Activated naive CD8-positive, alpha-beta T cell (primary cell): Measurements from ENCODE around the gene RGL3.
"Not testable (repeated sequence)": the region's sequence is repeated elsewhere in the genome, so short reads cannot be mapped to it uniquely, and the experiment has no call there.

Experiments
- H3K27ac Mint-ChIP-seq: one replicate; pipeline ENCODE4 v1.8.0; 2021; ENCODE audit warnings: mixed read lengths
- H3K27me3 Mint-ChIP-seq: one replicate; pipeline ENCODE4 v1.8.0; 2021; ENCODE audit warnings: mixed read lengths
- H3K36me3 Mint-ChIP-seq: one replicate; pipeline ENCODE4 v1.8.0; 2021; ENCODE audit warnings: mixed read lengths
- H3K4me1 Mint-ChIP-seq: one replicate; pipeline ENCODE4 v1.8.0; 2021; ENCODE audit warnings: low read depth, mixed read lengths
- H3K4me3 Mint-ChIP-seq: one replicate; pipeline ENCODE4 v1.8.0; 2021; ENCODE audit warnings: mild to moderate bottlenecking, mixed read lengths
- H3K9me3 Mint-ChIP-seq: one replicate; pipeline ENCODE4 v1.8.0; 2021; ENCODE audit warnings: low read depth, mixed read lengths

Gene RGL3

DNA sequence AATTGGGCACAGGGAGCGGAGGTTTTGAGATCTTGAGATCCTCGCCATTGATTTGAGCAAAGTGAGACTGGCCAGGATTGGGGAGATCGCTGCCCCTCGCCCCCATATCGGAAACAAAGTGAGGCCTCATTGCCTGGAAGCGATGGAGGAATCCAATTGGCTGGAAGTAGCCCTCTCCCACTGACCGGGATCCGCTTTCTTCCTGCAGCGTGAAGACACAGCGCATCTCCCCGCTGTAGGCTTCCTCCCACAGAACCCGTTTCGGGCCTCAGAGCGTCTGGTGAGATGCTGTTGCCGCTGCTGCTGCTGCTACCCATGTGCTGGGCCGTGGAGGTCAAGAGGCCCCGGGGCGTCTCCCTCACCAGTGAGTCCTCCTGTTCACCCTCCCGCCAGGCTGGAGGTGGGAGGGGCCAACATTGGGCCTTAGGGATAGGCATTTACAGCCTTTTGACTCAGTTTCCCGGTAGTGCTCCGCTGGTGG, 16.8 kb upstream of the RGL3 start:
- H3K36me3 Mint-ChIP-seq, result peaks cover 2% of the 10 kb centered on the region

DNA sequence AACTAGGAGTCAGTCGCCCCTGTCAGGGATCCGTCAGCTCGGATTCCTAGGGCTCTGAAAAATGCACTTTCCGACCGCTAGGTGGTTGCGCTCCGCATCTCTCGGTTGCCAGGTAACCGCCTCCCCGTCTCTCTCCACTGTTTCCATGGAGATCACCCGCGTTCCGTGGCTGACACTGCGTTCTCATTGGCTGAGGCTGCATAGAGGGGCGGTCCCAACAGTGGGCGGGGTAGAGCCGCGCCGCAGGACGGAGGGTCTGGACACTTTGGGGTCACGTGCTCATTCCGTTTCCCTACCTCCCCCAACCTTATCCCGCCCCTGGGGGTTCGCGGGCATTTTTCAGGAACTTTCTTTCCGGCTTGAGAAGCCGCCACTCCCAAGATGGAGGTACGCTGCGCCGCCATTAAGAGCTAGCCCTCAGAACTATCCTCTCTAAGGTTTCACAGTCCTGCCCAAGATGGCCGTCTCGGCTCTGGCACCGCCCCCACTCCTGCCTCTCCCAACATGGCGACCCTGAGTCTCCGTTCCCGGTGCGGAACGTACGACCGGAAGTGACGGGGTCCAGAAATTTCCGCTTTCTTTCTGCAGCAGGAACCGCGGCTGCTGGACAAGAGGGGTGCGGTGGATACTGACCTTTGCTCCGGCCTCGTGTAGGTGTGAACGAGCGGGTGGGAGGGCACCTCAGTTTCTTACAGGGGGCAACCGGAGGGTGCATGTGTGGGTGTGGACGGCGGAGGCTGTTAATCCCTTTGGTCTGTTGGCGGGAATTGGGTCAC, 16.1 kb upstream of the RGL3 start, which contains the start of the genes ODAD3 and PRKCSH:
ODAD3 (minus strand) TSS at position 65 of the 776 bp plus-strand sequence. CDS start 105 bp downstream, outside the sequence.
PRKCSH (plus strand) TSS at position 579 of the 776 bp plus-strand sequence. CDS start 483 bp downstream, outside the sequence.
- H3K36me3 Mint-ChIP-seq, result peaks cover 2% of the 10 kb centered on the region
- H3K4me3 Mint-ChIP-seq, result peak within 1 kb of the TSS; percentile 100
- peak within 1 kb of the TSS; percentile 97 for H3K27ac Mint-ChIP-seq
- peaks cover 2% of the 10 kb centered on the region for H3K27me3 Mint-ChIP-seq
- no peaks in the 10 kb centered on the region for H3K9me3 Mint-ChIP-seq
- peaks cover 21% of the 10 kb centered on the region for H3K4me1 Mint-ChIP-seq

More for the DNA sequence above, 16.8 kb upstream of the RGL3 start:
- Mint-ChIP-seq H3K4me3 (peak overlapping the region; percentile 100), H3K27me3 (no peaks in the 10 kb centered on the region), H3K27ac (peak overlapping the region; percentile 97), H3K9me3 (no peaks in the 10 kb centered on the region), H3K4me1 (peaks cover 23% of the 10 kb centered on the region)

DNA sequence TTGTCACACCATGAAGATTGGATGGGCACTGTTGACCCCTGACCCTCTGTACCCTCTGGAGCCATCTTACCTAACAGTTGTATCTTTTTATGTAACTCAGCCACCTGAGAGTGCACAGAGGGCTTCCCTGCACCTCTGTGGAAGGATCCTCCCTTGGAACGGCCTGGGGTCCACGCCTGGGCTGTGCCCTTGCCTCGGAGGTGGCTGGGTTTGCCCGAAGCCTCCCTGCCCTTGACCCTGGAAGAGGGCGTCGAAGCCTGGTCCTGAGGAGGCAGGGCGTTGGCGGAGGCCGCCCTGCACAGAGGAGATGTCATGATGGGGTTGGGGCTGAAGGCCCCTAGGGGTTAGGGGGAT, 15.6 kb upstream of the RGL3 start:
- H3K27me3 Mint-ChIP-seq, result peaks cover 2% of the 10 kb centered on the region
- H3K36me3 Mint-ChIP-seq, result peaks cover 2% of the 10 kb centered on the region
- peak overlapping the region; percentile 97 for H3K27ac Mint-ChIP-seq
- H3K4me1 Mint-ChIP-seq, result peaks cover 21% of the 10 kb centered on the region
- no peaks in the 10 kb centered on the region for H3K9me3 Mint-ChIP-seq
- peak overlapping the region; percentile 100 for H3K4me3 Mint-ChIP-seq

DNA sequence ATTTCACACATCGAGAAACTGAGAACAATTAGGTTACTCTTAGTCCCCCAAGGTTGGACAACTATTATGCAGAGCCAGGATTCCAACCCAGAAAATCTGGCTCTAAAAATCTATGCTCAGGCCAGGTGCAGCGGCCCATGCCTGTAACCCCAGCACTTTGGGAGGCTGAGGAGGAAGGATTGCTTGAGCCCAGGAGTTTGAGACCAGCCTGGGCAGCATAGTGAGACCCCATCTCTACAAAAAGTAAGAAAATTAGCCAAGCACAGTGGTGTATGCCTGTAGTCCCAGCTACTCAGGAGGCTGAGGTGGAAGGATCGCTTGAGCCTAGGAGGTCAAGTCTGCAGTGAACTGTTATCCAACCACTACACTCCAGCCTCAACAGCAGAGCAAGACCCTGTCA, 14.4 kb upstream of the RGL3 start:
- H3K4me1 Mint-ChIP-seq, result peaks cover 21% of the 10 kb centered on the region
- not testable (repeated sequence) for H3K4me3 Mint-ChIP-seq, H3K27ac Mint-ChIP-seq, H3K36me3 Mint-ChIP-seq, H3K27me3 Mint-ChIP-seq, H3K9me3 Mint-ChIP-seq

DNA sequence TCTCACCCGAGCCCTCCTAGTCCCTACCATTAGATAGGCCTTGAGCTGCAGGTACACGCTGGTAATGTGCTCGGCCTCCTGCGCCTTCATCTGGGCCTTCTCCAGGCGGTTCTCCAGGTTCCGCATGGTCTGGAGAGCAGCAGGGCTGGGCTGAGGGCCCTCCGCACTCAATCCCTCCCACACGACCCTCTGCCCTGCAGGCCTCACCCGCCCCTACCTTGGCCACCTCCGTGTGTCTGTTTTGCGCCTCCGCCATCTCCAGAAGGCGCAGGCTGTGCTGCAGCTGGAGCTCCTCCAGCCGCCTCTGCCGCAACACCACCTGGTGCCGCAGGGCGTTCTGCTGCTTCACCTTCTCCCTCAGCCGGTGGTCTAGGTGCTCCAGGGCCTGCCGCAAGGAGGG, 7.5 kb upstream of the RGL3 start:
- no peaks in the 10 kb centered on the region for H3K9me3 Mint-ChIP-seq
- H3K27ac Mint-ChIP-seq, result no peak overlapping the region
- H3K36me3 Mint-ChIP-seq, result no peaks in the 10 kb centered on the region
- peaks cover 18% of the 10 kb centered on the region for H3K4me1 Mint-ChIP-seq
- H3K4me3 Mint-ChIP-seq, result no peak overlapping the region
- peaks cover 10% of the 10 kb centered on the region for H3K27me3 Mint-ChIP-seq

DNA sequence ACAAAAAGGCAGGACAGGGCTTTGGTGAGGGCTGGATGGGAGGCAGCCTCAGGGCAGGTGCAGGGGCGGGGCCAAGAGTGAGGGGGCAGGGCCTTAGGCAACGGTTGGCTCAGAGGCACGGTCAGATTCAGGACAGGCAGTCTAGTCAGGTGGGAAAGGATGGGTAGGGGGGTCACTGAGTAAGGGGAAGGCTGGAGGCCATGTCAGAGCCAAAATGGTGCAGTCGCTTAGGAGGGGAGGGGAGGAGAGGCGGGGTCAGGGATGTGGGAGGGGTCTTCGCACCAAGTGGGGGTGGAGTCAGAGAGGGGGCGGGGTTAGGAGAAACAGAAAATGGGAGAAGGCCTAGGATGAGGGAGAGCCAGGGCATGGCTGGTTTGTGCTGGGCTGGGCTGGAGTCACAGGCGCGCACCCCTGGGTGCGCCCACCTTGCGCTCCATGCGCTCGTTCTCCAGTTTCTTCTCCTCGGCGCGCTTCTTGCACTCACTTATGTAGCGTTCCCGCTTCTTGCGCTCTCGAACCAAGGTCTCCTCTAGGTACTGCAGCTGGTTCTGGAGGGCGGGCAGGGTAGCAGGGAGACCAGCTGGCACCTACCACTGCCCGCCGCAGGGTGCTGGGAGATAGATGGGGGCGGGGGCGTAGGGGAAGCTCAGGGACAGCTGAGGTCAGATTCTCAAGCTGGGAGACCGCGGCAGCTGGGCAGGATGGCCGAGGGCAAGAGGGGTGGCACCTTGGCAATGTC, 6.8 kb upstream of the RGL3 start:
- Mint-ChIP-seq H3K27me3 (peaks cover 16% of the 10 kb centered on the region), H3K27ac (no peak overlapping the region), H3K9me3 (no peaks in the 10 kb centered on the region), H3K36me3 (no peaks in the 10 kb centered on the region), H3K4me1 (peaks cover 26% of the 10 kb centered on the region), H3K4me3 (no peak overlapping the region)

DNA sequence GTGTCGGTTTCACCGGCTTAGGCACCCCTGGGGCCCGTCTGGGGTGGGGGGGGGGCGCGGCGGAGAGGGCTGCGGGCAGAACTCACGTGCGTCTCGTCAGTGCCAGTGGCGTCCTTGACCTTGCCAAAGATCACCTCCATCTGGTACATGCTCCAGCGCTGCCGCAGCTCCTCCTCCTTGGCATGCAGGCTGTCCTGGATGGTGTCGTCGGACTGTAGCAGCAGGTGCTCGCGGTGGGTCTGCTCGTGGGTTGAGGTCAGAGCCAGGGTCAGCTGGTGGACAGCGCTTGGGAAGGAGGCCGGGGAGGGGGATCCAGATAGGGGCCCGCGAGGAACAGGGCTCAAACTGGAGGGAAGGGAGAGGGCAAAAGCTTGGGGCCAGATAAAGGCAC, 4.7 kb upstream of the RGL3 start:
- Mint-ChIP-seq H3K36me3 (no peaks in the 10 kb centered on the region), H3K4me1 (peaks cover 38% of the 10 kb centered on the region), H3K4me3 (no peak overlapping the region), H3K27ac (no peak overlapping the region), H3K27me3 (peaks cover 18% of the 10 kb centered on the region), H3K9me3 (no peaks in the 10 kb centered on the region)

DNA sequence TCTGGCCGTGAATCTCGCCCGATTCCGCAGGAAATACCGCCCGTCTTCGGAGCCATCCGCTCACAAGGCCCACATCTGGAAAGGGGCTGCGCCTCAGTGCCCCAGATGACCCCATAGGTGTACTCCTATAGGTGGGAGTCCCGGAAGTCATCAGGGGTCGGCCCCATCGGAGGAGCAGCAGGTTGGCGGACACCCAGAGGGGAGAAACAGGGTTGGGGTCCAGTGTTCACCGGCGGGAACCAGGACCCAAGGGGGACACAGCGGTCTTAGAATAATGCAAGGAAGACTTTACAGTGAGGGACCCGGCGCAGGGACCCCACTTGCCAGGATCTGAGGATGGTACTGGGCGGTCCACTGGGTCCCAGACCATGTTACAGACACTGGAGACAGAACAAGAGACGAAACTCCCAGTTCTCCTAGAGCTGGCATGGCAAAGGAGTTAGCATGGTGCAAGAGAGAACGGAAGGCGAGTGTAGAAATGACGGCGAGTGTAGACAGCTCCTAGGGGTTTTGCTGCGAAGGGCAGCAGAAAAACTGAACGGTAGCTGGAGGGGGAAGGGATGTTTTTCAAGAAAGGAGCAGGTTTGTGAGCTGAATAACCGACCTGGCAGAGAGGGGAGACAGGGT, 4.2 kb upstream of the RGL3 start:
- H3K27ac Mint-ChIP-seq, result no peak overlapping the region
- H3K36me3 Mint-ChIP-seq, result no peaks in the 10 kb centered on the region
- peak overlapping the region; percentile 75 for H3K4me3 Mint-ChIP-seq
- H3K4me1 Mint-ChIP-seq, result peaks cover 38% of the 10 kb centered on the region
- no peaks in the 10 kb centered on the region for H3K9me3 Mint-ChIP-seq
- peaks cover 18% of the 10 kb centered on the region for H3K27me3 Mint-ChIP-seq

DNA sequence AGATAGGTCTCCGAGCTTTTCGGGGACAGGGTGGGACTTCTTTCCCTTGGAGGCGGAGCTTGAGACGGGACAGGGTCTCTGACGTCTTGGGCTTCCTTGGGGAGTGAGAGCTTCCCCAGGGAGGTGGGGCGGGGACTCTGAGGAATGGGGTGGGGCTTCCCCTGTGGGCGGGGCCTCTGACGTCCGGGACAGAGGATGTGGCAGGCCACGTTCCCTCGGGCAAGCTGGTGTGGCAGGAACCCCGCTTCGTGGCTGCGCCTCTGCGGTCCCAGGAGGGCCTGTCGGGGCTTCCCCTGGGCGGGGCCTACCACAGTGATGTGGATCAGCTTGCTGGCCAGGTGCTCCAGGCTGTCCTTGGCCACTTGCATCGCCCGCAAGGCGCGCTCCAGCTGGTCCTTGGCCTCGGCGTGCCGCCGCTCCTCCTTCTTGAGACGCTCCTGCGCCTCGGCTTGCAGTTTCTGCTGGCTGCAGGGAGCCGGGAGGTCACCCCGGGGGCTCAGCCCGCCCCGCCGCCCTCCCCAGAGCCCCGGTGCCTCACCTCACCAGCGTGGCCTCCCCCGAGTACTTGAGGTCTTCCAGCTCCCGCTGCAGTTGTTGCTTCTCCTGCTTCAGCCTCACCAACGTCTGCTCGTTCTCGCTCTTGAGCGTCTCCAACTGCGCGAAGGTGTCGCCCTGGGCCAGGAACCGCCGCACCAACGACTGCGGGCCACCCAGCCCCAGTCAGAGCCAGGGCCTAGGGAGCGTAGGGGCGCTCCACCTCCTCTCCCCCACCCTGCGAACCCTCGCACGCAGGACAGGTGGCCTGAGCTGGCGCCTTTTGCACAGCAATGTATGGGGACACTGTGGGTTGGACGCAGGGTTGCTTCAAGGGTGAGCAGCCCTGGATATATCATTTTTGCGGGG, 3.3 kb upstream of the RGL3 start:
- H3K27ac Mint-ChIP-seq, result no peak overlapping the region
- no peaks in the 10 kb centered on the region for H3K36me3 Mint-ChIP-seq
- H3K4me1 Mint-ChIP-seq, result peaks cover 40% of the 10 kb centered on the region
- peak overlapping the region; percentile 75 for H3K4me3 Mint-ChIP-seq
- H3K27me3 Mint-ChIP-seq, result peaks cover 18% of the 10 kb centered on the region
- H3K9me3 Mint-ChIP-seq, result no peaks in the 10 kb centered on the region

DNA sequence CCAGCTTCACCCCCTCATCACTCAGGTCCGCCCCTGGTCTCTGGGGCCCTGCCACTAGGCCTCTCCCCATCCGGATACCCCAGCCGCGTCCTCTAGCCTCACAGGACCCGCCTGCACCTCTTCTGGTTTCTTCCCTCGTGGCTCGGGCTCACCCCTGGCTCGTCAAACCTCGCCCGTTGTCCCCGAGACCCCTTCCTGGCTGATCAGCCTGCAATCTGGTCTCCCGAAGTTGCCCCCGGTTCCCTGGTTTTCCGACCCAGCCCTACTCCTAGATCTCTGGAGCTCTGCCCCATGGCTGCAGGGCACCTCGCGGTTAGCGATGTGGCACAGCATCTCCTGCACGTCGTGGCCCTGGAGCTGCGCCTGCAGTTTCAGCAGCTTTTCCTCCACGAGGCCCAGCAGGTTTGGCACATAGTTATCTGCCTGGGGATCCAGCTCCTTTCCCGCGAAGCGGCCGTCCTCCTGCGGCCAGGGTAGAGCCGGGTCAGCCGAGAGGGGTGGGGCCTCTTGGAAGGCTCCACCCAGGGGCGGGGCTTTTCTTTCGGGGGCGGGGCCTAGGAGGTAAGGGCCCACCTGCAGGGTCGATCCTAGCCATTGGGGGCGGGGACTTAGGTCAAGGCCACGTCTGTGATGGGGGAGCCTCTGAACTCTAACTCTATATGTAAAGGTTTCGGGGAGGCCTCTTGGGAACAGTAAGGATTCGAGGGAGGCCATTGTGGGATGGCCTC, 2.4 kb upstream of the RGL3 start:
- no peaks in the 10 kb centered on the region for H3K9me3 Mint-ChIP-seq

DNA sequence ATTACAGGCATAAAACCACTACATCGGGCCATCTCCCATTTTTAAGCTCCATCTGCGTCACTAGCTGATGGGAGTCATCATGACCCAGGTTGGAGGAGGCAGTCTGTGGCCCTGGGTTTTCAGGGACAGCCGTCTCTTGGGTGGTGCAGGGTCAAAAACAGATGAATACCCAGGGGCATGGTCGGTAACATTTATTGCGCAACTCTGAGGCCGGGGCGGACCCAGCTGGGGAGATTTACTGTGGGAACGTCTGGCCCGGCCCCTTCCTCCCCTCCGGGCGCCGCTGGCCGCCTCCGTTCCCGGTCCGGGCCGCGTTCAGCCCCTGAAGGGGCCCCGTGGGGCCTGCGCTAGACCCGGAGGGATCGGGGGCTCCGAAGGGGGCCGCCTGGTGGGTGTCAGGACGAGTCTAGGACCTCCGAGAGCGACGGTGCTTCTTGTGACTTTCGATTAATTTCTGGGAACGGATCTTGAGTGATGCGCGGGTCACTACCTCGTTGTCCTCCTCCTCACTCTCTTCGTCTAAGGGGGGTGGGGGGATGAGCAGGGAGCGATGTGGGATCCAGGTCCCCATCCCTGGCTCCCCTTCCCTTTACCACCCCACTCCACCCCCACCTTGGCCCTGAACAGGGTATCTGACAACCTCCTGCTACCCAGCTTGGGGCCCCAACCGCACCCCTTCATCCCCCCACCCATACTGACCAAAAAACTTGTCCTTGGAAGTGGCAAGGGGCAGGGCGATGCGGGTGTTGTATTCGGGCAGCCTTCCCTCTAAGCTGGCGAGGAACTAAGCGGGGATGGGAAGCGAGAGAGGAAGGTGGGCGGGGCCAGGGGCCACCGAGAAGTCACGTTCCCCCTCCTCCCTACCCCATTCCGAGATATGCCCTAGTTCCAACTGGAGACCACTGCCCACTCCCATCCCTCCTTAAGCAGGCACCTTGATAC, 1.6 kb upstream of the RGL3 start:
- Mint-ChIP-seq H3K4me3 (peak overlapping the region; percentile 54), H3K36me3 (no peaks in the 10 kb centered on the region), H3K9me3 (no peaks in the 10 kb centered on the region), H3K4me1 (peaks cover 40% of the 10 kb centered on the region), H3K27ac (no peak overlapping the region), H3K27me3 (peaks cover 18% of the 10 kb centered on the region)

More for the DNA sequence above, 2.4 kb upstream of the RGL3 start:
- Mint-ChIP-seq H3K36me3 (no peaks in the 10 kb centered on the region), H3K4me1 (peaks cover 40% of the 10 kb centered on the region), H3K27ac (no peak overlapping the region), H3K27me3 (peaks cover 18% of the 10 kb centered on the region), H3K4me3 (peak overlapping the region; percentile 54)

DNA sequence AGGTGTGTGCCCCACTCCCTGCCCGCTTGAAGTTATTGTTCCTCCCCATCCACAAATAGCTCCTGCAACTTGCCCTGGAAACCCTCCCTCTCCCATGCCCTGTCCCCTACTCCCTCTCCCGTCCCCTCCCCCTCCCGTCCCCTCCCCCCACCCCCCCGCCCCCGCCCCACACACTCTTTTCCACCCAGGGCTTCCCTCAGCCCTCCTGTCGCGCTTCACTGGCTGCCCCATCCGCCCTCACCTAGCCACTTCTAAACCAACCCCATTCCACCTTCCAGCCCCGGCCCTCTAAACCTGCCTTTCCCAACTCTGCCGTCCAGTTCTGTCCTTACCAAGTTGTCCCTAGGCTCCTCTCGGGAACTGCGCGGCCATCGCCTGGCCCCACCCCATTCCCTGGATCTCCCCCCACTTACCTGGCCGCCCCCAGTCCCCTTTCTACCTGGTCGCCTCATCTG, 993 bp downstream of the RGL3 start:
- Mint-ChIP-seq H3K27ac (no peak overlapping the region), H3K27me3 (peaks cover 15% of the 10 kb centered on the region), H3K4me1 (peaks cover 33% of the 10 kb centered on the region), H3K9me3 (no peaks in the 10 kb centered on the region), H3K36me3 (no peaks in the 10 kb centered on the region), H3K4me3 (no peak overlapping the region)
